ENCODE results near the gene LINC01488.

Gene LINC01488

GRCh38 chr11:69481393-69481844 is at the start of gene LINC01488:
TSS of gene LINC01488 (plus strand) at chr11:69481663.
- no peak for DNase-seq

DNA sequence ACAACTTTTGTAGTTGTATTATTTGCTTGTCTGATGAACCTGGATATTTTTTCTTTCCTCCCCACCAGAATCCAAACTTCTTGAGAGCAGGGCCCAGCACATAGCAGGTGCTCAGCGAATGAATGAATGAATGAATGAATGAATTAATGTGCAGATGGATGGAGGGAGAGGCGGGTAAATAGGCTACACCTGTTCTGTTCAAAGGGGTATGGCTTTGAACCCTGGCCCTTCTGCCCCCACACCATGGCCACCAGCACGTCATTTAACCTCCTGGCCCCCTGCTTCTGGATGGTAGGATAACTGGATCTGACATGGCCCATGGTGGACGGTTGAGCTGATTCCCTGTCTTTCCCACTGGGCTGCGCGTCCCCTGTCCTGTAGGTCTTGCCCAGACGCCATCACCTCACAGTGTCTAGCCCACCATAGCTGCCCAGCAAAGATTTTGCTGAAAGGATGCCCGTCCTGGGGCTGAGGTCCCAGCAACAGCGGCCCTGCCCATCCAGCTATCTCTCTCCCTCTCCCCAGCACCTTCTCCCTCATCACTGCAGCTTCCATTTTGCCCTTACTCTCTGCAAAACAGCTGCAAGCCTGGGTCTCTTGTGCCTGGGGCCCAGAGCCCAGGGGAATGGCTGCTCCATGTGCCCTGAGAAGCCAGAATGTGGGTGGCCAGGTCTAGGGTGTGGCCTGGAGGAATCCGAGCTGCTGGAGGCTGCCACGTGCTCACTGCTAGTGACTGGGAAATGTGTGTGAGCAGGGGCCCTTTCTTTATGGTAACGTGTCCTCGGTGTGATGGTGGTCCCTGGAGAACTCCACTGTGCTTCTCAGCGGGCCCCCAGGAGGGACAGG is 49.3 kb upstream of the LINC01488 start:
- no peak for DNase-seq

GRCh38 chr11:69433741-69434140 is 47.7 kb upstream of the LINC01488 start:
- no peak for DNase-seq

GRCh38 chr11:69434471-69434931 is 47.0 kb upstream of the LINC01488 start:
- DNase-seq: no peak

DNA sequence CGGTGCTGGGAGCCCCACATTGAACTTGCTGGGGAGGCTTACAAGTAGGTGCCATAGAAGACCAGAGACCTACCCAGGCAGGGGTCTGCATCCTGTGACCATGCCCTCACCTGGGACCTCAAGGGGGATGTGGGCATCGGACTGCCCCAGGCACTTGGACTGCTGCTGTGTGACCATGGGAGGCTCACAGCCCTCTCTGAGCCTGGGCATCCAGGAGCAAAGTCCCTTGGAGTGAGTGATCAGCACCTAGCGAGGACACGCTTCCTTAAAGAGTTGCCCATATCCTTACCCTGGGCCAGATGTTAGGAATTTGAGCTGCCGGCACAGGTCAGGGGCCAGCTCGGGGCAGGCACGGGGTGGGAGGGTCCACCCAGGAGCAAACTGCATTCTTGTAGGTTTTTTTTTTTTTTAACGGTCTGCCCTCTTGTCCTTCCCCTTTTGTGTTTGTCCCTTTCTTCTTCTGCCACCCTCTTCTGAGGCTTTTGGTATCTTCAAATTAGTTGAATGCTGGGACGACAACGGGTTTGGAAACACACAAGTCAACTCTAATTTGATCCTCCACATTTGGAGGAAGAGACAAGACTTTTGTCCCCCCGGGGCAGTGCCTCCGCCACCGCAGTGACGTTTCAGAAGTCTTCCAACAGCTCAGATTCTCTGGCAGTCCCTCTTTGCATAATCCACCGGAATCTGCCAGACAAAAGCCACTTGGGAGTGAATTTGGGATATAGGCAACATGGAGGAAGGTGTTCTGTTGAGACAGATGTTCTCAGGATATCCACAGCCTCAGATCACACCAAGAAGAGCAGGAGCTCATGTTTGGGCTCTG is 46.1 kb upstream of the LINC01488 start:
- no peak for DNase-seq

DNA sequence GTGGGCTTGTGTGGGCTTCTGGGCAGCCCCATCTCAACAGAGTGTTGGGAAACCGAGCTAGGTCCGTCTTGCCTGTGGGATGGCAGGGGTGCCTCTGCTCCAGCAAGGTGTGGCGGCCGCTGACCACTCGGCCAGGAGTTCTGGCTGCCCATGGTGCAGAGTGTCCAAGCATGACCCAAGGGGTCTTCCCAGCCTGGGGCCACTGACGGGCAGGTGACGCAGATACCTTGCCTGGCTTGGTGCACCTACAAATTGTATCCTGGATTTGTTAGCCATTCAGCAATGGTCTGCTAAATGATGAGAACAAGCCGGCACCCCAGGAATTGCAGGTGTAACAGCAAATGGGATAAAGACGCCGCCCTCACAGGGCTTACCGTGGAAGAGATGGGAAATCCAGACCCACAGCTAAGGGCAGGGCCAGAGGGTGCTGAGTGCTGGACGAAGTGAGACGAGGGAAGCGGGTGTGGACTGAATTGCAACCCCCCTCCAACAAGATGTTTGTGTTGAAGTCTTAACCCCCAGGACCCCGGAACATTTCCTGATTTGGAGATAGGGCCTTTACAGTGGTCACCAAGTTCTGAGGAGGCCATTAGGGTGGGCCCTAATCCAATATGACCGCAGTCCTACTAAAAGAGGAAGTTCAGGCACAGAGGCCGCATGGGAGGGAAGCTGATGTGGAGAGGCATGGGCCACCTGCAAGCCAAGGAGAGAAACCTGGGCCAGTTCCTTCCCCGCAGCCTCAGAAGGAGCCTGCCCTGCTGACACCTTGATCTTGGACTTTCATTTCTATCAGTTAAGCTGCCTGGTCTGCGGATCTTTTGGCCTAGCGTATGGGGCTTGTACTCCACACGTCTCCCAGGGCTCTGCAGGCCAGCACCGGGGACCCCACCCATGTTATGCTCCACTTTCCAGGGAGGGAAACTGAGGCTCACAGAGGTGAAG is 45.2 kb upstream of the LINC01488 start:
- no peak for DNase-seq

- no peak for DNase-seq
Measured at GRCh38 chr11:69437001-69437875, 44.2 kb upstream of the LINC01488 start.

- no peak for DNase-seq
Measured at GRCh38 chr11:69437876-69438205, 43.6 kb upstream of the LINC01488 start.

DNA sequence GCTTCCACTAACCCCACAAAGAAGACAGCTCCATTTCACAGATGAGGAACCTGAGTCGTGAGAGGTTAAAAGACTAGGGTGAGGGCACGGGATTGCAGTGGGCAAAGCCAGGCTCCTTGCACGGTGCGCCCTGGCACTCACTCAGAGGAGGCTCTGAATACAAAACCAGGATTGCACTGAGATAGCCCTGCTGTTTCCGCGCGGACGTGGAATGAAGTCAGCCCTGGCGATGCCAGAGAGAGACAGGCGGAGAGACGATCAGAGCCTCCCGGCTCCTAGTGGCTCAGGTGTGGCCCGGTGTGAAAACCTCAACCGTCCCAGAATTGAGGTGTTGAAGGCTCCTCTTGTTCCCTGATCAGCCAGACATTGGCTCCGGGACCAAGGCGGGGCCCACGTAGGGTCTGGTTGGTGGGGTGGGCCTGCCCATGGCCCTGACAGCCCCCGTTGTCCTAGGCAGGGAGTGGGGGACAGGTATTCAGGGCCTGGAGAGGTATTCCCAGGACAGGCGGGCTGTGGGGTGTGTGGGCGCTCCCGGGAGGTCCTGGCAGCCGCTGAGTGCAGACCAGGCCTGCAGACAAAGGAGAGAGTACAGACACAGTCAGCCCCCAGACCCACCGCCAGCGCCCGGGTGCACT is 43.1 kb upstream of the LINC01488 start:
- no peak for DNase-seq

DNA sequence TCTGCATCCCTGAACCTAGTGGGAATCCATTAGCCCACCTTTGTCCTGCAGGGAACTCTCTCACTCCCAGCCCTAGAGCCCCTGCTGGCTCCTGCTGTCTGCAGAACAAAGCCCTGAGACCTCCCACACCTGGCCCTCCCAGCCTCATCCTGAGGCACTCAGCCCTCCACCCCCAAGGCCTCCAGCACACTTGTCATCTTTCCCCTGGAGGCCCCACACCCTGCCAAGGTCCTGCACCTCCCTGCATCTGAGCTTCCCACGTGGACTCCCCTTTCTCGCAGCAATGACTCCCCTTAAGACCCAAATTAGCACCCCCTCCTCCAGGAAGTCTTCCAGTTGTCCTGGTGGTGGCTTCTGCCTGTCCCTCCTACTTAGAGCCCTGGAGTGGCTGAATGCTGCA is 42.3 kb upstream of the LINC01488 start:
- no peak for DNase-seq

- no peak for DNase-seq
Measured at GRCh38 chr11:69439651-69440464, 41.6 kb upstream of the LINC01488 start.

- DNase-seq: no peak
Measured at GRCh38 chr11:69440876-69441275, 40.6 kb upstream of the LINC01488 start.

- DNase-seq: no peak
Measured at GRCh38 chr11:69442012-69442806, 39.3 kb upstream of the LINC01488 start.

- DNase-seq: no peak
Measured at GRCh38 chr11:69442807-69443137, 38.7 kb upstream of the LINC01488 start.

DNA sequence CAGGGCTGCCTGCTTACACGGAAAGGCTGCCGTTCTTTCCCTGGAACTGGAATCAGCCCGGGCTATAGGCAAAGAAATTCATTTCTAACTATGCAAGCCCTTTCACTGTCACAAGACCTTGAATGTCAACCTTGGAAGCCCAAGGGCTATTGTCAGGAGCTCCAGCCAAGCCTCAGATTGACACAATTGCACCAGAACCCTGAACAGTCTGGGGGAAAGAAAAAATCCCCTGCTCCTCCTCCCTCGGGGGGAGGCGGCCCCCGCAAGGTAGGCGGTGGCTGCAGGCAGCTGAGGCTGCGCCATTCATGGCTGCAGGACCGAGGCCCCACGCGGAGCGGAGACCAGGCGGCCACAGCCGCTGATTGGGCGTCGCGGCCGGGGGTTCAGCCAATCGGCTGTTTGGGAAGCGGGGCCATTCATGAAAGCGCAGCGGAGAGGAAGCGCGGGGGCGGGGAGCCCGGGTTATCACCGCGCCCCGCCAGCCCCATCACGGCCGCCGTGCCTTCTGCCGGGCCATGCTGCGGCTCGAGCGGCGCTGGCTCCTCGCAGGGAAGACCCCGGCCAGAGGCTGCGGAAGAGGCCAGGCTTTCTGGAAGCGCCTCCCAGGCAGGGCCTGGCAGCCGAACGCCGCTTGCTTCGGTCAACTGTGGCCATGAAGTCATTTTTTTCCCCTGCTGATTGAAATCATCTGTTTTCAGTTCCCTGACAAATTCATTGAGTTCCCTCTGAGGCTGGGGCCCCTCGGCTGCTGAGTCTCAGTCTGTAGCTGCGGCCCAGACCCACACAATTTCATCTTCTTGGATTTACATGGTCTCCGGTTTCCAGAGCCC is 38.1 kb upstream of the LINC01488 start:
- no peak for DNase-seq

GRCh38 chr11:69443968-69444364 is 37.5 kb upstream of the LINC01488 start:
- DNase-seq: no peak

DNA sequence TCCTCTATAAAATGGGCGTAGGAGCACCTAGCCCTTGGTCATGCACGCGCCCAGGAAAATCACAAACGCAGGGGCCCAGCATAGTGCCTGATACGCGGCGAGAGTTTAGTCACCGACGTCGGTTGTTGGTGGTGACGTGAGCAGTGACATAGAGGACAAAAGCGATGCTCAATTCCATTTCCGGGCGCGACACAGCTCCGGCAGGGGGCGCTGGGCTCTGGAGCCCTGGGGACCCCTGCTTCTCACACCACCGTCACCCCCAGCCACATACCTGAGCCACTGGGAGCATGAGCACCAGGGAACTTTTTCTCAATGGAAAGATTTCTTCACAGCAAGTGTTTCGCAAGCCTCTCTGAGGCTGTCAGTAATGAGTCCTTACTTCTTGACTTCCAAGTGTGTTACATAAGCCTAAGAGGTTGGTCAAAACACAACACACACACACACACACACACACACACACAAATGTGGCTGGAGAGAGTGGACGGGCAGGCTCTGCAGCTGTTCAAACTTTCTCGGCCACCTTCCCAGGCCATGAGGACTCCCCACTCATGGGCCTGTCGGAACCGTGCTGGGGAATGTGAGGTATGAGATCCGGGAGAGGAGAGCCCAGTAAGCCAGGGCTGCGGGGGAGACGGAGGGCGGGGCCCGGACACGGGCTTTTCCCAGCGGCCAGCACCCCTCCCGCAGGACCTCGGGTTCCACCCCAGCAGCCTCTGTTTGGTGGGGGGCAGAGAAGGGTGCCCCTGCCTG is 36.9 kb upstream of the LINC01488 start:
- DNase-seq: peak in 1 of 2 experiments; percentile 21

DNA sequence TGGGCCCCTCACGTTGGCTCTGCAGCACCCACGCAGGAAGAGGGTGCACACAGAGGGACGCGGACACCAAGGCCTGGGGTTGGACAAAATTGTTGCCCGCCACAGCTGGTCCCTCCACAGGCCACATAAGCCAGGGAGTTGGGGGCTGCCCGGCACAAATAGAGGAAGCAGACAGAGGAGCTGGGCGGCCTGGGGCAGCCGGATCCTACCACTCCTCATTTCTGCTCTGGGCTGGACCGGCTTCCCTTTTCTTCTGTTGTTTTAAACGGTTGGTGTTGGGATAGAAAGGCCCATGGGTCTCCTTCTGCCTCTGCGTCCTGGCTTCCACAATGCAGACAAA is 36.4 kb upstream of the LINC01488 start:
- DNase-seq: no peak
